NCI-H2107 (cell line): ENCODE measurements around the gene CCDC28B.
A peak's percentile ranks its signal among the peaks of the same experiment; 100 is the strongest.
"Not testable (repeated sequence)": the region's sequence is repeated elsewhere in the genome, so short reads cannot be mapped to it uniquely, and the experiment has no call there.

Experiments
- DNase-seq: peaks from one replicate; lab custom pipeline; 2025; lab: John Stamatoyannopoulos, UW

The CCDC28B gene

DNA sequence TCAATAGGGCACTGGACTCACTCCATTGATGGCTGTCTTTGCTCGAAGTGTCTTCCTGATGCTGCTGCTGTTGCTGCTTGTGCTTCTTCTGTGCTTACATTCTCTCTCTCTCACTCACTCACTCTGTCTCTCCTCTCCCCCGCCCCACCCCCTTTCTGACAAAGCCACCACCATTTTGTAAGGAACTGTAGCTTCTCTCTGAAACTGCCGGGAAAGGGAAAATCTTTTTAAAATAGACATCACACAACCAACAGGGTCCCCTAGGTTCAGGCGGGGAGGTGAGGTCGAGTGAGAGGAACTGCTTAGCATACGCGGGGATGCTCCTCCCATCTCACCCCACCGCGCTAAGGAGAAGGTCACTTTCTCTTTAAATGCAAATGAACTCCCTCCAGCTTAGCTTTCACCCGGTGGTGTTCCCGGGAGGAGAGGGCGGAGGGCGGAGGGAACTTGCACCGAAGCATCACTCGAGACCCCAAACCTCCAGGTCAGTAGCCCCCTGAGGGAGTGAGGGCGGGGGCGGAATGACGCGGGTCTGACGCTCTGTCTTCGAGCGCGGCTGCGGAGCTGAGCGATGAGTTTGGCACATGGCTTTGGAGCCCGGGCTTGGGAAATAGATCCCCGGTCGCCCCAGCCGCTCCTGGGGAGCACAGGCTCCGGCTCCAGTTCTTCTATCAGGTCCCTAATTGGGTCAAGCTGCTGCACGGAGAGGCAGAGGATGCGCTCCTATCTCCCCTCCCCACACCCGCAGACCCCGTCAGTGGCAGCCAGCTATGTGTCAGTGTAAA, at the start of gene CCDC28B:
Gene CCDC28B, plus strand, starts transcription at position 370 of the 785 bp plus-strand sequence. CDS start 1,341 bp downstream, outside the sequence.
- DNase-seq = peak; percentile 64

DNA sequence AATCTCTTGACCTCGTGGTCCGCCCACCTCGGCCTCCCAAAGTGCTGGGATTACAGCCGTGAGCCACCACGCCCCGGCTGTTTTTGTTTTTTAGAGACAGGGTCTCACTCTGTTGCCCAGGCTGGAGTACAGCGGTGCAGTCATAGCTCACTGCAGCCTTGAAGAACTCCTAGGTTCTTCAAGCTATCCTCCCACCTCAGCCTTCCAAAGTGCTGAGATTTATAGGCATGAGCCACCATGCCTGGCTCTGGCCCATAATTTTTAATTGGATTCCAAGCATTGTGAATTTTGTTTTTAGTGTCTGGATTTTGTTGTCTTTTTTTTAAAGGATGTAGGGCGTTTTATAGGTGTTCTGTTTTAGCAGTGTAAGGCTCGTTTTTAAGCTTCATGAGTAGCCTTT, 49.5 kb upstream of the CCDC28B start:
- DNase-seq = no peak

DNA sequence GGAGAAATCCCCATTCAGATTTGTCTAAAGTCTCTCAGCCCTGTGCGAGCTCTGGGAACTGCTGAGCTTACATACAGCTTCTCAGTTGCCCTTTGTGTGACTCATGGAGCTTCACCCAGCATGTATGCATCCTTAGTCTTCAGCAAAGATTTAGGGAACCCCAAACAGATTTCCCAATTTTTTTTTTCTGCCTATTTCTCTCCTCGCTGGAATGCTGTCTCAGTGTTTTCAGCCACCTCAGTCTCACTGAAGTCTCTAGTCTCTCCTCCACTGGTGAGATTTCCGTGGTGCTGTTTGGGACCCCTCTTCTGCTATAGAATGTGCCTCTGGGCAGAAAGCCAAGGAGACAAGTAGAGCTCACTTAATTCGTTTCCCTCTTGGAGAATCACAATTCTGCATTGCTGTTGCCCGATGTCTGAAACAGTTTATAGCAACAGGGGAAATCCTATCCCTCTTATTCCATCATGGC, 49.0 kb upstream of the CCDC28B start:
- DNase-seq = peak; percentile 21

DNA sequence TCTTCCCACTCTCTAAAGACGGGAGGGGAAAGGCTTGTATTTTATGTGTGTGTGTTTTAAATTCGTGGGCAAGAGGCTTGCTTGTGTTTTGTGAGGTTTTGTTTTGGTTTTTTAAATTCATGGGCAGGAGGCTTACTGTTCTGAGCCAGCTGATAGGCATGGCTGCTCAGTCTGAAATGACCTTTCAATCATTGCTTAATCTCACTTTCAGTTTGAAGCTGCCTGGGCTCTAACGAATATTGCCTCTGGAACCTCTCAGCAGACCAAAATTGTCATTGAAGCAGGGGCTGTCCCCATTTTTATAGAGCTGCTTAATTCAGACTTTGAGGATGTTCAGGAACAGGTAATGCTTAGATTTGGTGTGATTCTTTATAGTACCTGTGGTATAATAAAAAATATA, 41.2 kb upstream of the CCDC28B start:
- DNase-seq = no peak

DNA sequence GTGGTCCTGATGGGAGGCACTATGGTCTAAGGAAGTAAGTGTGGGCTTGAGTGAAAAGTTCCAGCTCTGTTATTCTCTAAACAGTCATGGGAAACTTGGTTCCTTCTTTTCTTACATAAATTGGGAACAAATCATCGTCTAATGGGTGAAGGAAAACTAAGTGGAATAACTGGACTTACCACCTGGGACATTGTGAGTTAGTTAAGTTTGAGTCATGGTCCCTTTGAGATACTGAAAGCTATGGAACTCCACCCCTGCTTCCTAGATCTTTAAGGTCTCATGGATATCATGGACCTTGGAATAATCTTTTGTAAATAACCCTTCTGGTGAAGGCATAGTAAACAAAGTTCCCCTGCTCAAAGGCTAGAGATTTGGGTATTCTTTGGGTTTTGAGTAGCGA, 37.0 kb upstream of the CCDC28B start:
- DNase-seq = no peak

DNA sequence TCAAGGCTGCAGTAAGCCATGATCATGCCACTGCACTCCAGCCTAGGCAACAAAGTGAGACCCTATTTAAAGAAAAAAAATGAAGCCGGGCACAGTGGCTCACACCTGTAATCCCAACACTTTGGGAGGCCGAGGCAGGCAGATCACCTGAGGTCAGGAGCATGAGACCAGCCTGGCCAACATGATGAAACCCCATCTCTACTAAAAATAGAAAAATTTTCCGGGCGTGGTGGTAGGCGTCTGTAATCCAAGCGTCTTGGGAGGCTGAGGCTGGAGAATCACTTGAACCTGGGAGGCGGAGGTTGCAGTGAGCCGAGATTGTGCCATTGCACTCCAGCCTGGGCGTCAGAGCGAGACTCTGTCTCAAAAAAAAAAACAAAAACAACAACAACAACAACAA, 34.8 kb upstream of the CCDC28B start:
- DNase-seq = not testable (repeated sequence)

DNA sequence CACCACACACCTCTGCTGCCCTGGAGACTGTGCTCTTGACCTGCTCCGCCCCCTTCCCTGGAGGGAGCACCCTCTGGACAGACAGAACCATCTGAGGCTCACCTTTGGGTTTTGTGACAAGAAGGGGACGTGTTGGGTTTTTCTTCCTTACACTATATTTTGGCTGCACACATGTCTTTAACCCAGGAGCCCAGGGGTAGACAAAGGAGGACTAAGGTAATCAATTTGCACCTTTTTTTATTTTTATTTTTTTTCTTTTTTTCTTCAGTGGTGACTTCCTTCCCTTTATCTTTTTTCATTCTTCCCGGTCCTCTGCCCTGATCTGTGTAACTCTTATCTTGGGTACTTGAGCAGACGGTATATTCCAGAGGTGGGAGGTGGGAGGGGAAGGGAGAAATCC, 29.4 kb upstream of the CCDC28B start:
- no peak for DNase-seq

DNA sequence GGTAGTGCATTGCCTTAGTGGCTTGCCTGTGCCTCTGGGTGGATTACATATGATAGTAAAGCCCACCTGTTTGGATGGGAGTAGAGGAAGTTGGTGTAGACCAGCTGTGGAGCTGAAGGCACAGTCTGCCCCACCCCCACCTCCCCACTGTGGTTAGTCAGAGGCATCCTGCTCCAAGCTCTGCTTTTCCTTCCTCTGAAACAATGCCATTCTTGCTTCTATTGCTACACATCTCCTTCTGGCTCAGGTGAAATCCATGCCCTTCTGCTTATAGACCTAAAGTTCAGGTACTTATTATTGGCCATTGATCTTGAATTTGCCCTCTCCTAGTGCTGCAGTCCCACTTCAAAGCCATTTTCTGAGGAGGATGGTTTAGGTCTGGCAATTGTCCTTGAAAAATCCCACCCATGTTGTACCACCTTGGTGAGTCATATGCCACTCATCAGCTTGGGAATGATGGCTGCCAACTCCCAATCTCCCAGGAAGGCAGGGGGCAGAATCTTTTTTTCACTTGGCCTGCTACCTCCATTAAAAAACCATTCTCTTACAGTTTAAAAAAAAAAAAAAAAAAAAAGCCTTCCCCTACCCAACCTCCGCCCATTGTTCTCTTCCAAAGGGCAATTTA, 27.7 kb upstream of the CCDC28B start:
- DNase-seq = no peak

DNA sequence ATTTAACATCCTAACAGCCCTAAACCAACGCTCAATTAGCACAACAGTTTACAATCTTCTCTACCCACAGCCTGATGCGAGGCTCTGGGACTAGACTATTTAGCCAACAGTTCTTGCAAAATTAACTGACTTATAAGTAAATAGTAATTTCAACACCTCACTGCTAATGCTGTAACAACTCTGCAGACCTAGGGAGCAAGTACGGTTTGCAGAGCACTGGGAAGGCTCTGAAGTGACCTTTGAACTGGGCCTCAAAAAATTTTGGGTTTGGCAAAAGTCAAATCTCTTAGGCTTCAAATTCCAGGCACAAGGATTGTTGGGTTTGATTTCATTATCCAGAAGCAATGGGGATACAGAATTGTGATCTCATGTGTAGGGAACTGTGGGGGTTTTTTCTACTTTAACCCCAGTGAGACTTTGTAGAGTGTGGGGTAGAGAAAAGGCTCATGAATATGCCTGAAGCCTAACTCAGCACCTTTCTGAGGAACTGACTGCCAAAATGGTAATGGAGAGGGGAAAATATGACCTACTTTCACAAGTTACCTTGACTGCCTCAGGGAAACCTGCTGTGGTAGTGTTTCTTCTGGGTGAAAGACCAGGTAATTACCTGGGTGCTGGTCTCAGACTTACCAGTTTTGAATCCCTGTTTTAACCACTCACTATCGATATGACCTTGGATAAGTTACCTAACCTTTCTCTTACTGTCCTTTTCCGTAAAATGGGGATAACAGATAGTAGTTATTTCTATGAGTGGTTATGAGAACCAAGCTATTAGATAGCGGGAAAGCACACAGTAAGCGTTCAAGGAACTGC, 21.8 kb upstream of the CCDC28B start:
- DNase-seq = no peak

DNA sequence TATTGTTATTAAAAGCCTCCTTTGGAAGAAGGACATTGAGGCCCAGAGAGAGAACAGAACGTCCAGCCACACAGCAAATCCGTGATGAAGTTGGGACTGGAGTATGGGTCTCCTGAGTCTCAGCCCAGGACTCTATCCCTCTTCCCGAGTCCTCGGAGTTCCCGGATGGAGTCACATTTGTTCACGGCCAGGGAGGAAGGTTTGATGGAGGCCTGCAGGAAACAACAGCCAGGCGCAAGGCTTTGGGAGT, 21.3 kb upstream of the CCDC28B start:
- no peak for DNase-seq

DNA sequence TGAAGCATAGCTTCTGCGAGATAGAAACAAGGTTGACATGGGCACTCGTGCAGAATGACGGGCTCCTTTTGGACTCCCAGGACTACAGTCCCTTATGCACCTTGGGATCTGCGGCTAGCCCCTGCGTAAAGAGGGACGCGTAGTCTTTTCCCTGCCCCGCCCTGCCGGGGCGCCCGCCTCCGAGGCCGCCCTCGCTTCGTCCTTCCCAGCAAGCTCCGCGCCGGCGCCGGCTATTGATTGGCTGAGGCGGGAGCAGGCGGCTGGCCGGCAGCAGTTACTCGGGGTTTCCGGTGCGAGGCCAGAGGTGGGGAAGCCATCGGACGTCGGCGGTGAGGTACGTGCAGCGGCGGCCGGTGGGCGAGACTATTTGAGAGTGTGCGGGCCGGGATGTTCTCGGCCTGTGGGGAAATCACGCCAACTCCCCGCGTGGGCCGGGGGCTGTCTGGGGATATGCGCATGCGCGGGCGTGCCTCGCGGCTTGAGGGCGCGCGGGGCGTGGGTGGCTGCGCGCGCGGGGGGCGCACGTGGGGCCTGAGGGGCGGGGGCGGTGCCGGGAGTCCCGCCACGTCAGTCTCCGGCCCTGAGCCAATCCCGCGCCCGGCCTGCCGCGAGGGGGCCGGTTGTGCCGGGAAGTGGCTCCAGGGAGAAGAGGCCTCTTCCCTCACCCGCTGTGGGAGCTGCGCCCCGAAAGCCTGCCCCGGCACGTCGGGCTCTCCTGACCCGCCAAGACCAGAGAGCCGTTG, 20.8 kb upstream of the CCDC28B start, which contains the start of gene TXLNA:
Gene TXLNA, plus strand, starts transcription at position 233 of the 743 bp plus-strand sequence. CDS start 671 bp downstream, outside the sequence.
- peak; percentile 94 for DNase-seq

DNA sequence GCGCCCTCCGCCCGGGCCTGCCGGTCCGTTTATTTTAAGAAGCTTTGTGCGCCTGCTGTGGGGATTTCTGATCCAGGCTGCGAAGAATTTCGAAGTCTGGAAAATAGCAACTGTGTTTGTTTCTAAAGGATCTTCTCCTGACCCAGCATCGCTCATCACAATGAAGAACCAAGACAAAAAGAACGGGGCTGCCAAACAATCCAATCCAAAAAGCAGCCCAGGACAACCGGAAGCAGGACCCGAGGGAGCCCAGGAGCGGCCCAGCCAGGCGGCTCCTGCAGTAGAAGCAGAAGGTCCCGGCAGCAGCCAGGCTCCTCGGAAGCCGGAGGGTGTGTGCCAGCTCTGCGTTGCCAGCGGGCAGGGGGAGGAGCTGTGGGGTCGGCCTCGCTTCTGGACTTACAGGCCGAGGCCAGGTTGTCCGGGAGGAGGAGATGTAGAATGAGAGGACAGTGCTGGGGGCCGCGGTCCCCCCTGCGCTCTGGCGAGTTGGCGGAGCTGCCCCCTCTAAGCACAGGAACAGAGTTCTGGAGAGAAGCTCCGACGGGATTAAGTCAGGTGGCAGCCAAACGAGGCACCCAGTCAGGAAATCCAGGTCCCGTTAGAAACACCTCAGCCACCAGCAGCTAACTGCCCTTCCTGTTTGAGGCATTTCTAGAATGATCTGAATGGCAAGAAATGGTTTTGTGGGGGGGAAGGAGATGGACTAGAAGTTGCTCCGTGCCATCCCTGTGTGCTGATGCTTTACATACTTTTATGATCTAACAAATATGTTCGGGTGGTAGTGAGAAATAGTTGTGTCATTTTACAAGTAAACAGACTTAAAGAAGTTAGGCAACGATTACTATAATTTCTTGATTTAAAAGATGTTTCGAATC, 20.0 kb upstream of the CCDC28B start:
- DNase-seq = no peak

DNA sequence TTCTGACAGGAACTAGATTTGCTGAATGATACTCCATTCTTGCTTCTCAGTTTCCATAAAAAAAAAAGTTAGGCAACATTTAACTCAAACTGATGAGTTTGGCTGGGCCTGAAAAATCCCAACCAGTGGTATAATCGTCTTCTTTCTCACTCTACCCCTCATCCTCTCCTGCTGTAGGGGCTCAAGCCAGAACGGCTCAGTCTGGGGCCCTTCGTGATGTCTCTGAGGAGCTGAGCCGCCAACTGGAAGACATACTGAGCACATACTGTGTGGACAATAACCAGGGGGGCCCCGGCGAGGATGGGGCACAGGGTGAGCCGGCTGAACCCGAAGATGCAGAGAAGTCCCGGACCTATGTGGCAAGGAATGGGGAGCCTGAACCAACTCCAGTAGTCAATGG, 19.3 kb upstream of the CCDC28B start:
- DNase-seq = no peak

DNA sequence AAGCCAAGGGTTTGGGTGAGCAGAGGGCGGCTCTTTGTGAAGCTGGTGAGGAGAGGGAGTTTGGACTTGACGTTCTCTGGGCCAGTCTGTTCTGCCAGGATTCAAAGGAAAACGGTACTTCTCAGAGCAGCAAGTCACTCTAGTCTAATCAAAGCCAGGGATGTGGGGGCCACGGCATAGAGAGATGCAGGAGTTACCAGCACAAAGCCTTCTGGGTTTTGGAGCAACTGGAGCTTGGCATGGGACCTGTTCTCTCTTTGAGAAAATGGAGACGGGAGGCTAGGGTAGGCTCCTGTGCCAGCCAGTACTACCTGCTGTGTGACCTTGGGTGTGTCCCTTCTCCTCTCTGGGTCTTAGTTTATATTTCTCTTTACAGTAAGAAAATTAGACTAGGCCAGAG, 18.8 kb upstream of the CCDC28B start:
- no peak for DNase-seq

DNA sequence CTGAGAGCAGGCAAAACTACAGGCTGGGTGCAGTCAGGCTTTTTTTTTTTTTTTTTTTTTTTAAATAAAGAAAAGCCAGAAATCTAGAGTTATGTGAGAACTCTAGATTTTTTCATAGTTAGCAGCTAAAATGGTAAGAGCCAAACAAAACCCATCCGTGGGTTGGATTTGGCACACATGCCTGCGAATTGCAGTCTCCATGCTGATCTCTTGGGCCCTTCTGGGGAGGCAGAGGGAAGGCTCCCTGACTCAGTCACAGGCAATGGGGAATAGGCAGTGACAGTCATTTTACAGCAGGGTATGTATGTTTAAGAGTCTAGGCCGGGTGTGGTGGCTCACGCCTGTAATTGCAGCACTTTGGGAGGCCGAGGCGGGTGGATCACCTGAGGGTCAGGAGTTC, 18.3 kb upstream of the CCDC28B start:
- no peak for DNase-seq

DNA sequence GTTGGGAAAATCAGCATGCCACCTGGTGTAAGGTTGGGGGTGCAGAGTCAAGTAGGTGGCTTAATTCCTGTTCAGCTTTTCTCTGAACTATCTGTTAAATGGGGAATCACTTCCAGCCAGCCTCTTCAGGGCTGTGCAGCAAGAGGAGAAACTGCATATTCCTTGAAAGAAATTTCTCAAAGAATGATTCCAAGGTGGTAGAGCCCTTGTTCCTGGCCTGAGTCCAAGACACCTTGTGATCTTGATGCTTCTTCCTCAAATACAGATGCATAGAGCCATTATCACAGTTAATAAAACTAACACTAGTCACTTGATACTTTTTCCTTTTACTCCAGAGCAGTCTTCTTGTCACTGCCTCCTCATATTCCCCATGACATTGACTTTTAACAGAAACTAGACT, 15.7 kb upstream of the CCDC28B start:
- no peak for DNase-seq

DNA sequence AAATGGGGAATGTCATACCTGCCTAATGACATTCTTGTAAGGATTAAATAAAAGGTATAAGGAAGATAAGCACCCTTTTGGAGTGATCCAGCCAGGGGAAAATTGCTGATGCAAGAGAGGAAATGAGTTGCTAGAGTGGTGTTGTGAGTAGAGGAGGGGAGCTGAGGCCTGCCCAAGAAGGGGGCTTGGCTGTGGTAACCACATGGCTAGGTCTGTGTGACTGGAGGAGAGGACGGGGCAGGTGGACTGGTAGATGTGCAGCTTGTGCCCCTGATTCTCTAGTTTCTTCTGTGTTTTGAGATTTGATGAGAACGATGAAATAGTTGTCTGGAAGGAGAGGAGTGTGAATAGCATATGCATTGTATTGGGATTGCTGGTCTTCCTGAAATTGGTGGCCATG, 14.3 kb upstream of the CCDC28B start:
- no peak for DNase-seq

DNA sequence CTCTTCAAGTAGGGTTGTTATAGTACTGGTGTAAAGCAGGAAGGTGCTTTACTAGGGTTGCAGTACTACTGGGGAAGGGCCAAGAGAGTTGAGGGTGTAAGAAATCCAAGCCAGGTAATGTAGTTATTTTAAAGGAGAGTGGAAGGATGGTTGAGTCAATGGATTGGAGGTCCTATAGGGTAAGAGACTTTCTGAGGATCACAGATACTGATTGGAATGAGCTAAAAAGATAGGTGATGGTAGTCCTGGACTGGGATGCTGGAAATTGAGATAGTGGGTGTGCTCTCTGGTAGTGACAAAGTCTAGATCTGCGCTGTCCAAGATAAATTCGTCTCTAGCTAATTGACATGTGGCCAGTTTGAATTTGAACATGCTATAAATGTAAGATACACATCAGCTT, 13.9 kb upstream of the CCDC28B start:
- DNase-seq = no peak

DNA sequence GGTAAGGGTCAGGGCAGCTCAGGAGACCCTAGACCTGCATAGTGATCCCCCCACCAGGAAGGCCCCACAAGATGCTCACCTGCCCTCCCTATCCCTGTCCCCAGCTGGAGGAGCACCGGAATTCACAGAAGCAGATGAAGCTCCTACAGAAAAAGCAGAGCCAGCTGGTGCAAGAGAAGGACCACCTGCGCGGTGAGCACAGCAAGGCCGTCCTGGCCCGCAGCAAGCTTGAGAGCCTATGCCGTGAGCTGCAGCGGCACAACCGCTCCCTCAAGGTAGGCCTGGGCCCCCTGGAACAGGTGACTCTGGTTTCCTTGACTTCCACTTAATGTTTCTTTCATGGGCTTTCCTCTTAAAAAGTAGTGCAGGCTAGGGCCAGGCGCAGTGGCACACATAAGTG, 12.5 kb upstream of the CCDC28B start:
- no peak for DNase-seq

DNA sequence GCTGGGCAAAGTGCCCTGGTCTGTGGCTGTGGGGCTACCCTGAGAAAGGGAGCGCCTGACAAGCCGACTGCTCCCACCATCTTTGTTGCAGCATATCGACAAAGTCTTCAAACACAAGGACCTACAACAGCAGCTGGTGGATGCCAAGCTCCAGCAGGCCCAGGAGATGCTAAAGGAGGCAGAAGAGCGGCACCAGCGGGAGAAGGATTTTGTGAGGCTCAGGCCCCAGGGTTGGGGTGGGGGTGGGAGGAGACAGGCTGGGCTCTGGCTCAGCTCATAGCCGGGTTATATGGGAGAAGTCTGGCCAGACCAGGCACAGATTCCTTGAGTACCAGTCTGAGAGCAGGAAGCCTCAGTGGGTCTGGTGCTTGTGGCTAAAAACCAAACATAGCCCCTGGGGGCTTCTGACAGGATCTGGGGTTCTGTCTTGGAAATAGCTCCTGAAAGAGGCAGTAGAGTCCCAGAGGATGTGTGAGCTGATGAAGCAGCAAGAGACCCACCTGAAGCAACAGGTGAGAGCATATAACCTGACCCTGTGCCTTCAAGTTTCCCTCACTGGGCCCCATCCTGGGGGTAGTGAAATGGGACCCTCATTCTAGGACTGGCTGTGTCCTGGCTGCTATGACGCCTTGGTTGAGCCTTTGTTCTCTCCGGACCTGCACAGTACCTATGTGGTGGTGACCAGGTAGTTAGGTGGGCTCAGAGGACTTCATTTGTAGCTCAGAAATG, 8.0 kb upstream of the CCDC28B start:
- no peak for DNase-seq

DNA sequence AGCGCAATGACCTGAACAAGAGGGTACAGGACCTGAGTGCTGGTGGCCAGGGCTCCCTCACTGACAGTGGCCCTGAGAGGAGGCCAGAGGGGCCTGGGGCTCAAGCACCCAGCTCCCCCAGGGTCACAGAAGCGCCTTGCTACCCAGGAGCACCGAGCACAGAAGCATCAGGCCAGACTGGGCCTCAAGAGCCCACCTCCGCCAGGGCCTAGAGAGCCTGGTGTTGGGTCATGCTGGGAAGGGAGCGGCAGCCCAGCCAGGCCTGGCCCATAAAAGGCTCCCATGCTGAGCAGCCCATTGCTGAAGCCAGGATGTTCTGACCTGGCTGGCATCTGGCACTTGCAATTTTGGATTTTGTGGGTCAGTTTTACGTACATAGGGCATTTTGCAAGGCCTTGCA, 5.4 kb upstream of the CCDC28B start:
- no peak for DNase-seq
